SH-SY5Y (cell line): ENCODE measurements around the gene ITGB3.

ENCODE experiments used
- GATA2 ChIP-seq: IDR thresholded peaks from 2 replicates; pipeline ENCODE4 v1.6.1; 2011; ENCODE audit warnings: mild to moderate bottlenecking, low read depth, low read length
- GATA3 ChIP-seq: IDR thresholded peaks from 2 replicates; pipeline ENCODE4 v1.6.1; 2011; ENCODE audit warnings: low read depth, mild to moderate bottlenecking, low read length, moderate library complexity

DNA sequence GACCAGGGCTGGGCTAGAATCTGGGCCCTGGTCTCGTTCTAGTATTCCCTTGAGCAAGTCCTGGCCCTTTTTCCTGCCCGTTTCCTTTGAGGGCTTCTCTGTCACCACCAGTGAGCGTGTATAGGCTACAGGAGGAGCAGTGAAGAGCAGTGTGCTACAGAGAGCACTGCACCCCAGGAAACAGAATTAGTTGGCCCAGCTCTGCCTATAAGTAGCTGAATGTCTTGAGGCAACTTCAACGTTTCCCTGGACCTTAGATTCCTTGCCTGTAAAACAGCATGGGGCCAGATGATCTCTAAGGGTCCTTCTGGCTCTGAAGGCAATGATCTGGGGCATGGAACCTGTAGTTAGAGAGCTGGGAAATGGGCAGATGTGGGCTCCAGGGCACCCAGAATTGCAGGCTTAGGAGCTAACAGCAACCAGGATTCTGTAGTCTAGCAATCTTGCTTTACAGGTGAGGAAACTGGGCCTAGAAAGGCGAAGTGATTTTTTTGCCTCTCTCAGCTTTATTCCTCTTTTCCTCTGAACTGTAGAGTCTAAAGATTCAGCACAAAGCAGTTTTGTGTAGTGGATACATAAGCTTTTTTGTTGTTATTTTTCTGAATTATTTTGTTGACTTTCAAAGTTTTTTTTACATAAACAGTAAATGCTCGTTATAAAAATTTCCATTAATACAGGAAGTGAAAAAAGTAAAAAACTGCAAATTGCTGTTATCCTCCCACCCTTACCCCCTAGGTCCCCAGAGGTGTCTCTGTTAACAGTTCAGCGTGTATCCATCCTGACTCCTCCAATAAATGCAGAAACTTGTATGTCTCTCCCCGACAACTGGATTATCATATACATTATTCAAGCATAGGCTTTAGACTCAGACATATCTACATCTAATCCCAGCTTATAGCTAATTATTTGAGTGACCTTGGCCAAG, 46.2 kb upstream of the ITGB3 start:
- TF ChIP-seq GATA3 (no peak), GATA2 (no peak)
